Lower lobe of right lung (tissue), 2 donors: Measurements from ENCODE around the gene ADGRB2. TPM values are rescaled to one million over a fixed set of nuclear protein-coding genes. Genes with fewer than 3 reads are reported as not detected.

Experiments used
- ATAC-seq, 2 donors: fragments of 200-7000 bp; cut with Tn5 transposase; one replicate each; pipeline ENCODE4 v1.9.1; 2020 to 2022; ENCODE audit warnings: mild to moderate bottlenecking in 2 of 2, moderate library complexity in 2 of 2
- DNase-seq: peaks from one replicate; pipeline ENCODE4 v3.0.0-alpha.2; 2020
- H3K27ac ChIP-seq: fragments of 200-600 bp; one replicate; pipeline ENCODE4 v1.8.0; 2022
- H3K27me3 ChIP-seq: fragments of 200-600 bp; one replicate; pipeline ENCODE4 v1.8.0; 2022; ENCODE audit warnings: low read depth
- H3K36me3 ChIP-seq: fragments of 200-600 bp; one replicate; pipeline ENCODE4 v1.8.0; 2022; ENCODE audit warnings: mild to moderate bottlenecking
- H3K4me1 ChIP-seq: fragments of 200-600 bp; one replicate; pipeline ENCODE4 v1.8.0; 2022
- H3K4me3 ChIP-seq: fragments of 200-600 bp; one replicate; pipeline ENCODE4 v1.8.0; 2022; ENCODE audit warnings: mild to moderate bottlenecking
- H3K9me3 ChIP-seq: fragments of 200-600 bp; one replicate; pipeline ENCODE4 v1.8.0; 2022
- intact Hi-C: fragments of 100-400 bp; cut with DNase I; formaldehyde crosslinking; loops from one replicate; pipeline ENCODE4 v1.11.0; 2022
- total RNA-seq: library from RNA; stranded (reverse); fragmentation: NEBNext Ultra II Directional; extraction: Animal tissue kit (Norgen Biotek cat#: 25700); gene quantifications from one replicate; pipeline ENCODE4 v1.2.1, GENCODE V29; 2021
- TF ChIP-seq, protein P1 (sequence below): fragments of 200-600 bp; IDR thresholded peaks from one replicate; pipeline ENCODE4 v1.8.0; 2022; ENCODE audit warnings: antibody characterized with exemption, mild to moderate bottlenecking
- donor health status: DM: no; HTN: yes; CAD: no; lungs with severe emphysema.

Gene ADGRB2
- total RNA-seq, 1 donor from 2014 or later, result 1.1 TPM

DNA sequence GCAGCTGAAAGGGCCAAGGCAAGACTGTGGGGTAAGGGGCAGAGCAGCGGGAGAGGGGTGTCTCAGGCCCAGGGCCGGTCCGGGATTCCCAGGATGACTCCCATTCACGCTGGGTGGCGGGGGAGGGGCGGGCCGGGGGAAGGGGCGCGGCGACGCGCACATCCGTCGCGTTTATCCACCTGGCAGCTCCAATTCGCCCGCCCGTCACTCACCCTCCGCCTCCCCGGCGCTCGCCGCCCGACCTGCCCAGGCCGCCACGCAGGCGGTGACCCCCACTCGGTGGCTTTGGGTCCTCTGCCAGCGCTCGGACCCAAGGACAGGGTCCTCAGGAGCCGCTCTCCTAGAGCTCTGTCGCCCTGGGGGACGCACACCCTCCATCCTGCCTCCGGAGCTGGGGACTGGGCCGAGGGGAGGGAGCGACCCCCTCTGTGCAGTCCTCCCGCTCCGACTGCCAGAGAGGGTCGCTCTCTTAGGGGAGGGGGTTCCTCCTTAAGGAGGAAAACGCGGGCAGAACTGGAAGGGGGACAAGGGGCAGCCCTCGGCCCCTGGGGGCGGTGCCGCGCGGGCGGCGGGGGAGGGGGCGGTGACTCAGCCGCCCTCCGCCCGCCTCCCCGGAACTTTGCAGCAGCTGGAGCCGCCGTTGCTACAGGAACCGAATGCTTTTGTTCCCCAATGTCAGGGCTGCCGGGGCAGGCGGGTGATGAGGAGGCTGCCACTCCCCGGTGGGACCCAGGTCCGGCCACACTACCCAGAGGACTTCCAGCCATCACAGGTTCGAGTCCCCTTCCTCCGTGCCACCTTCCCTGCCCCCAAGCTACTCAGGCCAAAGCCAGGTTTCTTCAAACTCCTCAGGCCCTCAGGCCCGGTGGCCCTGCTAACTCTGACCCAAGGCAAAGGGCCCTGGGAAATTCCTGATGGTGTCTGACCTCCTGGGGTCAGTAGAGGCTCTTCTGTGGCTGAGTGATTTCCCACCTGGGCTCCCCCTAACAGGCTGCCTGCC lies 3.4 kb downstream of the ADGRB2 start:
- Histone ChIP-seq H3K4me1 (peaks cover 29% of the 10 kb centered on the region), H3K36me3 (no peaks in the 10 kb centered on the region), H3K9me3 (no peaks in the 10 kb centered on the region), H3K27ac (no peak overlapping the region), H3K27me3 (peaks cover 54% of the 10 kb centered on the region), H3K4me3 (peak overlapping the region; percentile 53)
- TF ChIP-seq, protein P1, sequence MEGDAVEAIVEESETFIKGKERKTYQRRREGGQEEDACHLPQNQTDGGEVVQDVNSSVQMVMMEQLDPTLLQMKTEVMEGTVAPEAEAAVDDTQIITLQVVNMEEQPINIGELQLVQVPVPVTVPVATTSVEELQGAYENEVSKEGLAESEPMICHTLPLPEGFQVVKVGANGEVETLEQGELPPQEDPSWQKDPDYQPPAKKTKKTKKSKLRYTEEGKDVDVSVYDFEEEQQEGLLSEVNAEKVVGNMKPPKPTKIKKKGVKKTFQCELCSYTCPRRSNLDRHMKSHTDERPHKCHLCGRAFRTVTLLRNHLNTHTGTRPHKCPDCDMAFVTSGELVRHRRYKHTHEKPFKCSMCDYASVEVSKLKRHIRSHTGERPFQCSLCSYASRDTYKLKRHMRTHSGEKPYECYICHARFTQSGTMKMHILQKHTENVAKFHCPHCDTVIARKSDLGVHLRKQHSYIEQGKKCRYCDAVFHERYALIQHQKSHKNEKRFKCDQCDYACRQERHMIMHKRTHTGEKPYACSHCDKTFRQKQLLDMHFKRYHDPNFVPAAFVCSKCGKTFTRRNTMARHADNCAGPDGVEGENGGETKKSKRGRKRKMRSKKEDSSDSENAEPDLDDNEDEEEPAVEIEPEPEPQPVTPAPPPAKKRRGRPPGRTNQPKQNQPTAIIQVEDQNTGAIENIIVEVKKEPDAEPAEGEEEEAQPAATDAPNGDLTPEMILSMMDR, result no peak
- intact Hi-C loops, result no loop called here
- DNase-seq (peak; percentile 66), ATAC-seq (peak; percentile 56 to 58)

DNA sequence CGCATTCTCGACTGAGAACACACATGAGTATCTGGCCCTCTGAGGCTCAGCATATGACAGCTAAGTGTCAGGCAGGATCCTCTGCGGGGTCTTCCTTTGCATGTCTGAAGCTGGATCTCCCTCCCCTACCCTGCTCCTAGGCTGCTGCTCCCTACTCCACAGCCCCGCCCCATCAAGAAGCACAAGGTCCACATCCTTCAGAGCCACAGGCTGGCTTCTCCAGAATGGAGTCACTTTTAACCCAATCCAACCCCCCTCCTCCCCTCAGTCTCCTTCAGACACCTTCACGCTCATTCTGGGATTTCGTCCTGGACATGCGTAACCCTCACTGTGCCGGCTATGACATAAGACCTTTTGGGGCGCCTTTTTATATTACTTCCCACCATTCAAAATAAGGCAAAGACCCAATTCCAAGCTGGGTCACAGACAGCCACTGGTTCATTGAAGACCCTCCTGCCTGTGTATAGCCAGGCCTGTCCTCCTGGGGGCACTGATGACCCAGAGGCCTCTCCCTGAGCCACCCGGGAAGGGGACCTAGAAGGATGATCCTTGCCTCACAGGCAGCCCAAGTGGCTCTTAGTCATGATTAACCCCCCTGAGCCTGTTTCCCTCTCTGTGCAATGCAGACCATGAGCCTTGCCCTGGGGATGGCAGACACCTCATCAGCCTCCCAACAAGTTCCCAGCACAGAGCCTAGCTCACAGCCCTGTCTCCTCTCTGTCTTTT lies 4.7 kb downstream of the ADGRB2 start:
- H3K27ac ChIP-seq, result no peak overlapping the region
- ATAC-seq, result no peak
- no peak for DNase-seq
- H3K27me3 ChIP-seq, result peaks cover 46% of the 10 kb centered on the region
- no peaks in the 10 kb centered on the region for H3K9me3 ChIP-seq
- H3K4me3 ChIP-seq, result no peak overlapping the region
- H3K4me1 ChIP-seq, result peaks cover 26% of the 10 kb centered on the region
- intact Hi-C loops, result no loop called here
- no peaks in the 10 kb centered on the region for H3K36me3 ChIP-seq
- TF ChIP-seq, protein P1, result no peak

DNA sequence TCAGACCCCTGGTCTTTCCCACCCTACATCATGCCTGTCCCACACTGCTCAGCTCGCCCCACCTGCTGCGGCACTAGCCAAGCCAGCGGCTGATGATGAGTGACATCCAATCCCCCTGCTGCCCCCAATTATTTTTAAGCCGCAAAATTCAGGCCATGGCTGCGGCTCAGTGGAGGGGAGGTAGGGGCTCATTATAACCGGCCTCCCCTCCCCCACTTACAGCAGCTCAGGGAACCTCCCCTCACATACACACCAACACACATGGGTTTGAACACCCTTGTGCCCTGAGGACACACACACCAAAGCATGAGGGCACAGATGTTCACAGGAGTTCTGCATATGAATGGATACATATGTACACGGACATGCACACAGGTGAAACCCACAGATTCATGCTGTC lies 5.3 kb downstream of the ADGRB2 start:
- H3K4me1 ChIP-seq, result peaks cover 24% of the 10 kb centered on the region
- H3K36me3 ChIP-seq, result no peaks in the 10 kb centered on the region
- no peak for ATAC-seq
- DNase-seq, result no peak
- no peak overlapping the region for H3K27ac ChIP-seq
- no peak overlapping the region for H3K4me3 ChIP-seq
- TF ChIP-seq, protein P1, result no peak
- H3K27me3 ChIP-seq, result peaks cover 45% of the 10 kb centered on the region
- no peaks in the 10 kb centered on the region for H3K9me3 ChIP-seq
- intact Hi-C loops, result no loop called here

DNA sequence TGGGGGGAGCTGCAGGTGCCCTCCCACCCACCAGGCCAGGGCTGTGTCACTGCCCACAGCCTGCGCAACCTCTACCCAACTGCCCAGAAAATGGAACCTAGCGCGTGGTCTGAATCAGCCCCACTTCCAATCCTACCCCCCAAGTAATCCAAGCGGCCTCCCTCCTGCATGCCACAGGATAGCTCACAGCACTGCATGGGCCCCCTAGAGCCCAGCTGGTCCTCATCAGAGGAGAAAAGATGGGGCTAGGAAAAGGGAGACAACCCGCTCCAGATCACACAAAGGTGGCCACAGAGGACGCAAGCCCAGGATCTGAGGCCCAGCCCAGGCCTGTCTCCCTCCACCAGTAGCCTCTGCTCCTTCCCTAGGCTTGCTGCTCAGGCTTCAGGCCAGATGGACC lies 6.2 kb downstream of the ADGRB2 start:
- peaks cover 18% of the 10 kb centered on the region for H3K4me1 ChIP-seq
- H3K9me3 ChIP-seq, result no peaks in the 10 kb centered on the region
- intact Hi-C loops, result no loop called here
- no peaks in the 10 kb centered on the region for H3K36me3 ChIP-seq
- DNase-seq, result no peak
- H3K27ac ChIP-seq, result no peak overlapping the region
- ATAC-seq, result no peak
- peaks cover 36% of the 10 kb centered on the region for H3K27me3 ChIP-seq
- TF ChIP-seq, protein P1, result no peak
- H3K4me3 ChIP-seq, result no peak overlapping the region

DNA sequence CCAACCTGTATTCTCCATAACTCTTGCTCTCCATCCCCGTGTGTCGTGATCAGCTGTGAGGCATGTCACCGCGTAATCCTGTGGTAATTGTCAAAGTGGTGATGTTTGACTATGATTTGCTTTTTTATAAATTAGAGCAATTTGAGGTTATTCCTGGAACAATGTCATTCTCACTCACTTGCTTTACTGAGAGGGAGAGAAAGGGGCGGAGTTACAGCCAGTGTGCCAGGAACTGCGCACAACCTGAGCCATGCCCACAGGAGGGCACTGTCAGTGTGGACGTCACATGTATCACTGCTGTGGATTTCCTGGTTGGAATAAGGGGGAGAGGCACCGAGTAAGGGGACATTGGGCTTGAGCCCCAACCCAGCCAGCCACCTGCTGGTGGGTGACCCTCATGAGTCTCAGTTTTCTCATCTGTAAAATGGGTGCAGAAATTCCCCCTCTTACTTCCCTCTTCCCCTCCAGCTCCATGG lies 6.9 kb downstream of the ADGRB2 start:
- no peak overlapping the region for H3K27ac ChIP-seq
- ATAC-seq, result no peak
- intact Hi-C loops, result no loop called here
- H3K4me3 ChIP-seq, result no peak overlapping the region
- no peaks in the 10 kb centered on the region for H3K36me3 ChIP-seq
- peaks cover 11% of the 10 kb centered on the region for H3K4me1 ChIP-seq
- peaks cover 29% of the 10 kb centered on the region for H3K27me3 ChIP-seq
- DNase-seq, result no peak
- TF ChIP-seq, protein P1, result no peak
- no peaks in the 10 kb centered on the region for H3K9me3 ChIP-seq
